ENCODE results near the gene KCNG1. TPM values are rescaled to one million over a fixed set of nuclear protein-coding genes. Genes with fewer than 3 reads are reported as not detected.

Gene KCNG1
- total RNA-seq, 4 donors from 2014 or later: 0.54 to 2.4 (median 1.6) TPM; not detected in 1

- no peak overlapping the region for H3K4me3 ChIP-seq (ENCODE audit: low read depth, poor library complexity, severe bottlenecking)
- TF ChIP-seq POLR2A (IDR thresholded peaks at IDR 0.05) (no peak), CTCF (IDR thresholded peaks at IDR 0.05) (no peak)
- WGBS, 2 donors: 52 to 60% methylated on average over 20 of the region's 20 CpGs
- intact Hi-C loops (cut with DNase I; ENCODE audit: low total_unique reads): no loop called here
- DNase-seq (ENCODE audit: low spot score in 2 of 2): peak in 1 of 2 donors; percentile 70
Measured at GRCh38 chr20:50977066-50978021, 45.6 kb downstream of the KCNG1 start.

- TF ChIP-seq CTCF (IDR thresholded peaks at IDR 0.05): no peak
- TF ChIP-seq POLR2A (IDR thresholded peaks at IDR 0.05): no peak
- peak in 1 of 2 donors; percentile 58 for DNase-seq (ENCODE audit: low spot score in 2 of 2)
- intact Hi-C loops (cut with DNase I; ENCODE audit: low total_unique reads): no loop called here
- 88 to 93% methylated on average over 10 of the region's 10 CpGs for WGBS, 2 donors
- no peak overlapping the region for H3K4me3 ChIP-seq (ENCODE audit: low read depth, poor library complexity, severe bottlenecking)
Measured at GRCh38 chr20:50975701-50976330, 47.1 kb downstream of the KCNG1 start.

GRCh38 chr20:50969912-50970311 lies 53.0 kb downstream of the KCNG1 start:
- intact Hi-C loops (cut with DNase I; ENCODE audit: low total_unique reads): no loop called here
- TF ChIP-seq POLR2A (IDR thresholded peaks at IDR 0.05) (no peak), CTCF (IDR thresholded peaks at IDR 0.05) (no peak)
- DNase-seq (ENCODE audit: low spot score in 2 of 2): no peak
- WGBS, 2 donors: 82 to 84% methylated on average over 8 of the region's 8 CpGs
- H3K4me3 ChIP-seq (ENCODE audit: low read depth, poor library complexity, severe bottlenecking): no peak overlapping the region

- DNase-seq (ENCODE audit: low spot score in 2 of 2): no peak
- no peak overlapping the region for H3K4me3 ChIP-seq (ENCODE audit: low read depth, poor library complexity, severe bottlenecking)
- TF ChIP-seq CTCF (IDR thresholded peaks at IDR 0.05) (no peak), POLR2A (IDR thresholded peaks at IDR 0.05) (no peak)
- WGBS, 2 donors: 82 to 86% methylated on average over 5 of the region's 5 CpGs
- intact Hi-C loops (cut with DNase I; ENCODE audit: low total_unique reads): no loop called here
Measured at GRCh38 chr20:50969435-50969834, 53.5 kb downstream of the KCNG1 start.

- no peak overlapping the region for H3K4me3 ChIP-seq (ENCODE audit: low read depth, poor library complexity, severe bottlenecking)
- intact Hi-C loops (cut with DNase I; ENCODE audit: low total_unique reads): no loop called here
- no peak for DNase-seq (ENCODE audit: low spot score in 2 of 2)
- WGBS, 2 donors: 85 to 86% methylated on average over 9 of the region's 9 CpGs
- TF ChIP-seq CTCF (IDR thresholded peaks at IDR 0.05): no peak
Measured at GRCh38 chr20:50968289-50968688, 54.6 kb downstream of the KCNG1 start.

Data from lower leg skin (tissue), 4 donors.